Measurements from ENCODE around the gene ATP13A3. TPM values are rescaled to one million over a fixed set of nuclear protein-coding genes. Genes with fewer than 3 reads are reported as not detected.
"Not testable (repeated sequence)": the region's sequence is repeated elsewhere in the genome, so short reads cannot be mapped to it uniquely, and the experiment has no call there.

Gene ATP13A3
- total RNA-seq, 1 donor from 2014 or later, result 60.2 TPM

DNA sequence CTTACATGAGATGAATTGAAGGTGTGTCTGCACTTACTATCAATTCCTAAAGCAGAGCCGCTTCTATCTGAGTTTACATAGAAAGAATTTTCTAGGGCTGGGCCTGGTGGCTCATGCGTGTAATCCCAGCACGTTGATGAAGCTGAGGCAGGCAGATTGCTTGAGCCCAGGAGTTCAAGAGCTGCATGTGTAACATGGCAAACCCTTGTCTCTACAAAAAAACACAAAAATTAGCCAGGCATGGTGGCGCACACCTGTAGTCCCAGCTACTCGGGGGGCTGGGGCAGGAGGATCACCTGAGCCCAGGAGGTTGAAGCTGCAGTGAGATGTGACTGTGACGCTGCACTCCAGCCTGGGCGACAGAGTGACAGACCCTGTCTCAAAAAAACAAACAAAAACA is 18.1 kb upstream of the ATP13A3 start:
- Mint-ChIP-seq H3K9me3 (no peaks in the 10 kb centered on the region), H3K36me3 (no peaks in the 10 kb centered on the region), H3K4me1 (peaks cover 6% of the 10 kb centered on the region), H3K27ac (no peak overlapping the region), H3K4me3 (no peak overlapping the region), H3K27me3 (ENCODE audit: low read depth) (no peaks in the 10 kb centered on the region)
- no peak for DNase-seq (ENCODE audit: low spot score in 2 of 2, unreplicated experiment in 2 of 2)
- TF ChIP-seq, protein P1, sequence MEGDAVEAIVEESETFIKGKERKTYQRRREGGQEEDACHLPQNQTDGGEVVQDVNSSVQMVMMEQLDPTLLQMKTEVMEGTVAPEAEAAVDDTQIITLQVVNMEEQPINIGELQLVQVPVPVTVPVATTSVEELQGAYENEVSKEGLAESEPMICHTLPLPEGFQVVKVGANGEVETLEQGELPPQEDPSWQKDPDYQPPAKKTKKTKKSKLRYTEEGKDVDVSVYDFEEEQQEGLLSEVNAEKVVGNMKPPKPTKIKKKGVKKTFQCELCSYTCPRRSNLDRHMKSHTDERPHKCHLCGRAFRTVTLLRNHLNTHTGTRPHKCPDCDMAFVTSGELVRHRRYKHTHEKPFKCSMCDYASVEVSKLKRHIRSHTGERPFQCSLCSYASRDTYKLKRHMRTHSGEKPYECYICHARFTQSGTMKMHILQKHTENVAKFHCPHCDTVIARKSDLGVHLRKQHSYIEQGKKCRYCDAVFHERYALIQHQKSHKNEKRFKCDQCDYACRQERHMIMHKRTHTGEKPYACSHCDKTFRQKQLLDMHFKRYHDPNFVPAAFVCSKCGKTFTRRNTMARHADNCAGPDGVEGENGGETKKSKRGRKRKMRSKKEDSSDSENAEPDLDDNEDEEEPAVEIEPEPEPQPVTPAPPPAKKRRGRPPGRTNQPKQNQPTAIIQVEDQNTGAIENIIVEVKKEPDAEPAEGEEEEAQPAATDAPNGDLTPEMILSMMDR (IDR thresholded peaks at IDR 0.05; ENCODE audit: unreplicated experiment), result no peak

DNA sequence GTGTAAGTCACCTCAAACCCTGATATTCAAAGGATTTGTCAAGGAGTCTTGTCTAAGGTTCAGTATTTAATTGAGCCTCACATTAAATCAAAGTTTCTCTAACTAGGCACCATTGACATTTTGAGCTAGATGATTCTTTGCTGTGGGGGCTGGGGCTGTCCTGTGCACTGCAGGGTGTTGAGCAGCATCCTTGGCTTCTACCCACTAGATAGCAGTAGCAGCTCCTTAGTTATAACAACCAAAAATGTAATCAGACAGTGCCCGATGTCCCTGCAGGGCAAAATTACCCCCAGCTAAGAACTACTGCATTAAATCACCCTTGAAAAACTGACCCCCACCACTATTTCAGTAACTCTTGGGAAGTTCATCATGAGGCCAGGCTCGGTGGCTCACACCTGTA is 17.3 kb upstream of the ATP13A3 start:
- Mint-ChIP-seq H3K27me3 (ENCODE audit: low read depth) (no peaks in the 10 kb centered on the region), H3K27ac (no peak overlapping the region), H3K4me1 (peaks cover 6% of the 10 kb centered on the region), H3K4me3 (no peak overlapping the region), H3K9me3 (no peaks in the 10 kb centered on the region), H3K36me3 (no peaks in the 10 kb centered on the region)
- DNase-seq (ENCODE audit: low spot score in 2 of 2, unreplicated experiment in 2 of 2), result no peak
- TF ChIP-seq, protein P1 (IDR thresholded peaks at IDR 0.05; ENCODE audit: unreplicated experiment), result no peak

- DNase-seq (ENCODE audit: low spot score in 2 of 2, unreplicated experiment in 2 of 2), result no peak
Observed at GRCh38 chr3:194503081-194503531, 16.3 kb upstream of the ATP13A3 start.

DNA sequence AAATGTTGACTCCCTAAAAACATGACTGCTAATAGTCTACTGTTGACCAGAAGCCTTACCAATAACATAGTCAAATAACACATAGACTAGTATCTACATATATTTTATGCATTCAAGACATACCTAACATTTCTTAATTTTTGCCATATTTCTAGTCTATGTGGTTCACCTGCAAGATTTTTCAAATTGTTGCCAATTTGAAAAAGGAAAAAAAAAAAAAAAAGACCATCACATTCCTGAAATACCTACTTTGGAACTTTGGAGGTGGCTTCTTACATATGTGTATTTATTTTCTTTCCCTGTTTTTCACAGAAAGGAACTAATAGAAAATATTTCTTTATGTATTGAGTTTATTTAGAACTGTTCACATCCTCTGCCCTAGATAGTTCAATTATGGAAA is 13.4 kb upstream of the ATP13A3 start:
- TF ChIP-seq, protein P1 (IDR thresholded peaks at IDR 0.05; ENCODE audit: unreplicated experiment), result no peak
- no peaks in the 10 kb centered on the region for H3K27me3 Mint-ChIP-seq (ENCODE audit: low read depth)
- H3K27ac Mint-ChIP-seq, result peak overlapping the region; percentile 8
- no peaks in the 10 kb centered on the region for H3K36me3 Mint-ChIP-seq
- no peaks in the 10 kb centered on the region for H3K9me3 Mint-ChIP-seq
- H3K4me1 Mint-ChIP-seq, result peaks cover 7% of the 10 kb centered on the region
- DNase-seq (ENCODE audit: low spot score in 2 of 2, unreplicated experiment in 2 of 2), result no peak
- no peak overlapping the region for H3K4me3 Mint-ChIP-seq

More at GRCh38 chr3:194503081-194503531, 16.3 kb upstream of the ATP13A3 start:
- H3K27ac Mint-ChIP-seq, result no peak overlapping the region
- no peaks in the 10 kb centered on the region for H3K27me3 Mint-ChIP-seq (ENCODE audit: low read depth)
- H3K36me3 Mint-ChIP-seq, result no peaks in the 10 kb centered on the region
- TF ChIP-seq, protein P1 (IDR thresholded peaks at IDR 0.05; ENCODE audit: unreplicated experiment), result no peak
- H3K4me1 Mint-ChIP-seq, result peaks cover 11% of the 10 kb centered on the region
- no peaks in the 10 kb centered on the region for H3K9me3 Mint-ChIP-seq
- no peak overlapping the region for H3K4me3 Mint-ChIP-seq

DNA sequence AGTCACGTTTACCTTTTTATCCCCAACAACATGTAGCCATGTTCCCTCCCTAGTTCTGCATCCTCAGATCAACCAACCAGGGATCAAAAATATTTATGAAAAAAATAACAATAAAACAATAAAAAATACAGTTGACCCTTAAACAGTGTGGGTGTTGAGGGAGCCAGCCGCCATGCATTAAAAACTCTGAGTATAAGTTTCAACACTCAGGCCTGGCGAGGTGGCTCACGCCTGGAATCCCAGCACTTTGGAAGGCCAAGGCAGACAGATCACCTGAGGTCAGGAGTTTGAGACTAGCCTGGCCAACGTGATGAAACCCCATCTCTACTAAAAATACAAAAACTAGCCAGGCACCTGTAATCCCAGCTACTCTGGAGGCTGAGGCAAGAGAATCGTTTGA is 12.7 kb upstream of the ATP13A3 start:
- H3K36me3 Mint-ChIP-seq; H3K27ac Mint-ChIP-seq; DNase-seq (ENCODE audit: low spot score in 2 of 2, unreplicated experiment in 2 of 2); H3K4me1 Mint-ChIP-seq; H3K27me3 Mint-ChIP-seq (ENCODE audit: low read depth); H3K9me3 Mint-ChIP-seq; H3K4me3 Mint-ChIP-seq: not testable (repeated sequence)

- no peak for DNase-seq (ENCODE audit: low spot score in 2 of 2, unreplicated experiment in 2 of 2)
- TF ChIP-seq, protein P1 (IDR thresholded peaks at IDR 0.05; ENCODE audit: unreplicated experiment), result no peak
- Mint-ChIP-seq H3K27me3 (ENCODE audit: low read depth) (no peaks in the 10 kb centered on the region), H3K36me3 (no peaks in the 10 kb centered on the region), H3K4me3 (no peak overlapping the region), H3K9me3 (no peaks in the 10 kb centered on the region), H3K4me1 (peaks cover 14% of the 10 kb centered on the region), H3K27ac (peak overlapping the region; percentile 9)
Observed at GRCh38 chr3:194497799-194498575, 11.2 kb upstream of the ATP13A3 start.
